Globus pallidus (tissue), 1 donor: ENCODE results near the gene NADSYN1.
"Not testable (repeated sequence)": the region's sequence is repeated elsewhere in the genome, so short reads cannot be mapped to it uniquely, and the experiment has no call there.

Experiments used
- DNase-seq: peaks from one replicate; pipeline ENCODE4 v3.0.0-alpha.2; 2015; ENCODE audit warnings: low spot score

NADSYN1 gene

GRCh38 chr11:71526796-71527575 is 74.0 kb downstream of the NADSYN1 start, which contains the start of gene KRTAP5-7:
Gene KRTAP5-7 (plus strand): TSS chr11:71527267. CDS start chr11:71527301, 34 bp downstream.
- DNase-seq = not testable (repeated sequence)

- no peak for DNase-seq
Observed at GRCh38 chr11:71527576-71528210, 74.7 kb downstream of the NADSYN1 start.

GRCh38 chr11:71530602-71531001 is 77.6 kb downstream of the NADSYN1 start:
- DNase-seq = no peak

- DNase-seq = no peak
Observed at GRCh38 chr11:71532036-71532610, 79.1 kb downstream of the NADSYN1 start.

- not testable (repeated sequence) for DNase-seq
Observed at GRCh38 chr11:71534711-71535608, 82.0 kb downstream of the NADSYN1 start.

- no peak for DNase-seq
Observed at GRCh38 chr11:71535825-71536224, 82.8 kb downstream of the NADSYN1 start.

GRCh38 chr11:71537537-71537936 is 84.5 kb downstream of the NADSYN1 start:
- no peak for DNase-seq

GRCh38 chr11:71537977-71538665 is 85.1 kb downstream of the NADSYN1 start, which contains the start of gene KRTAP5-8:
Gene KRTAP5-8 (plus strand): TSS chr11:71538025. CDS start chr11:71538056, 31 bp downstream.
- DNase-seq = not testable (repeated sequence)

GRCh38 chr11:71538666-71538990 is 85.6 kb downstream of the NADSYN1 start:
- DNase-seq = no peak

GRCh38 chr11:71539017-71539416 is 86.0 kb downstream of the NADSYN1 start:
- no peak for DNase-seq

GRCh38 chr11:71539971-71540370 is 87.0 kb downstream of the NADSYN1 start:
- not testable (repeated sequence) for DNase-seq

GRCh38 chr11:71540521-71541304 is 87.7 kb downstream of the NADSYN1 start:
- not testable (repeated sequence) for DNase-seq

- no peak for DNase-seq
Observed at GRCh38 chr11:71542382-71542781, 89.4 kb downstream of the NADSYN1 start.

- no peak for DNase-seq
Observed at GRCh38 chr11:71542879-71543777, 90.1 kb downstream of the NADSYN1 start.

- DNase-seq = no peak
Observed at GRCh38 chr11:71543866-71544265, 90.9 kb downstream of the NADSYN1 start.

GRCh38 chr11:71544525-71545214 is 91.7 kb downstream of the NADSYN1 start:
- DNase-seq = no peak

- no peak for DNase-seq
Observed at GRCh38 chr11:71545405-71545966, 92.5 kb downstream of the NADSYN1 start.

- DNase-seq = no peak
Observed at GRCh38 chr11:71548120-71548519, 95.1 kb downstream of the NADSYN1 start, which contains the start of gene KRTAP5-9. Gene KRTAP5-9 (plus strand): TSS chr11:71548420. CDS start chr11:71548658, 238 bp downstream.
